LNCAP (cell line): ENCODE results near the gene FAM200C.

Experiments
- TF ChIP-seq, protein P1 (sequence below): fragments of 450-650 bp; IDR thresholded peaks from 2 replicates; pipeline ENCODE4 v1.5.1; 2017; ENCODE audit warnings: mild to moderate bottlenecking

Gene FAM200C

GRCh38 chr5:160432787-160433186 is 32.9 kb upstream of the FAM200C start:
- TF ChIP-seq, protein P1, sequence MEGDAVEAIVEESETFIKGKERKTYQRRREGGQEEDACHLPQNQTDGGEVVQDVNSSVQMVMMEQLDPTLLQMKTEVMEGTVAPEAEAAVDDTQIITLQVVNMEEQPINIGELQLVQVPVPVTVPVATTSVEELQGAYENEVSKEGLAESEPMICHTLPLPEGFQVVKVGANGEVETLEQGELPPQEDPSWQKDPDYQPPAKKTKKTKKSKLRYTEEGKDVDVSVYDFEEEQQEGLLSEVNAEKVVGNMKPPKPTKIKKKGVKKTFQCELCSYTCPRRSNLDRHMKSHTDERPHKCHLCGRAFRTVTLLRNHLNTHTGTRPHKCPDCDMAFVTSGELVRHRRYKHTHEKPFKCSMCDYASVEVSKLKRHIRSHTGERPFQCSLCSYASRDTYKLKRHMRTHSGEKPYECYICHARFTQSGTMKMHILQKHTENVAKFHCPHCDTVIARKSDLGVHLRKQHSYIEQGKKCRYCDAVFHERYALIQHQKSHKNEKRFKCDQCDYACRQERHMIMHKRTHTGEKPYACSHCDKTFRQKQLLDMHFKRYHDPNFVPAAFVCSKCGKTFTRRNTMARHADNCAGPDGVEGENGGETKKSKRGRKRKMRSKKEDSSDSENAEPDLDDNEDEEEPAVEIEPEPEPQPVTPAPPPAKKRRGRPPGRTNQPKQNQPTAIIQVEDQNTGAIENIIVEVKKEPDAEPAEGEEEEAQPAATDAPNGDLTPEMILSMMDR = no peak

- TF ChIP-seq, protein P1 = no peak
These were observed 32.3 kb upstream of the FAM200C start for GRCh38 chr5:160432196-160432595.

DNA sequence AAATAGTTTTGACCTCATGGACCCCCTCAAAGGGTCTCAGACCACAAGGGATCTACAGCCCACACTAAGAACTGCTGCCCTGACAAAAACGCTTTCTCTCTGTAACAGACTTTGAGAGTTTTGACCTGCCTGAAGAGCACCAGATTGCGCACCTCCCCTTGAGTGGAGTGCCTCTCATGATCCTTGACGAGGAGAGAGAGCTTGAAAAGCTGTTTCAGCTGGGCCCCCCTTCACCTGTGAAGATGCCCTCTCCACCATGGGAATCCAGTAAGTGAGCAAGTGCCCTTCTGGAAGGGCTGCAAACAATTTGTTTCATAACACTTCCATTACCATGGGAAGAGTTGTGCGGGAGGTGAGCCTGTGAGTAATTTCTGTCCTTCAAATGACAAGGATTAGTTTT is 27.8 kb upstream of the FAM200C start:
- TF ChIP-seq, protein P1 = no peak

DNA sequence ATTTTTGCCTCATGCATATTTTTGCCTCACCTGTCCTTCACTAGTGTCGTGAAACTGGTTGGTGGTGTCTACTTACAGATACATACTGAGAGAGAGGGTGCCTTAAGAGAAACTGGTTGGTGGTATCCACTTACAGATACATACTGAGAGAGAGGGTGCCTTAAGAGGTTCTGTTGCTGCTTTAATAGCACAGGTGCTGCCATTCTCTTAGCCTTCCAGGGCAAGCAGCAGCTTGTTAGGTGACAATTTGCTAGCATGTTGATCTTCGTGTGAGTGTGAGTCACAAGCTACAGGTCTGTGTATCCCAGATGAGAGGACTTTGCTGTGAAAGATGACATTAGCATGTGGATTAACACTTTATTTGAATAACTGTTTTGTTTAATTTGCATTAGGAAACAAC is 23.2 kb upstream of the FAM200C start:
- TF ChIP-seq, protein P1 = no peak

DNA sequence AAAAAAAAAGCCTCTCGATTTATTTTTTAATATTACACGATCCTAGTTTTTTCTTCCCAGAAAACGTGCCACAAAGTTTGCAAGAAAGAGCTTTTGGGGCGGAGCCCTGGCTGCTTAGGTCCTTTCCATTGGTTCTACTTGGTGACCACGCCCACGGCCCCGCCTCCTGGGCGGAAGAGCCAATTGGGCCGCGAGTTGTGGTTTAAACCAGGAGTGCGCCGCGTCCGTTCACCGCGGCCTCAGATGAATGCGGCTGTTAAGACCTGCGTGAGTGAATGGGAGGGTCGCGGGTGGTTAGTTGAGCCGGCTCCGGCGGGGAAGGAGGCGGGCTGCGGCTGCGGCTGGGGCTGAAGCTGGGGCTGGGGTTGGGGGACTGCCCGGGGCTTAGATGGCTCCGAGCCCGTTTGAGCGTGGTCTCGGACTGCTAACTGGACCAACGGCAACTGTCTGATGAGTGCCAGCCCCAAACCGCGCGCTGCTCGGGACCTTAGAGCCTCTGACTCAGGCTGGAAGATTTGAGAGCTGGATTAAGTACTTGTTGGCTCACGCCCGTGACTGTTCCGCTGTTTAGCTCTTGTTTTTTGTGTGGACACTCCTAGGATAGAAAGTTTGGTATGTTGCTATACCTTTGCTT is 21.9 kb upstream of the FAM200C start, which contains the start of gene PTTG1:
Gene PTTG1 (plus strand): TSS at position 231 of the 634 bp plus-strand sequence. CDS start 458 bp downstream, outside the sequence.
- TF ChIP-seq, protein P1 = no peak

- TF ChIP-seq, protein P1 = no peak
These were observed 20.4 kb upstream of the FAM200C start for GRCh38 chr5:160420331-160420610.

- TF ChIP-seq, protein P1 = no peak
These were observed 19.8 kb upstream of the FAM200C start for GRCh38 chr5:160419458-160420330.
